HG02798 (cell line): ENCODE results near the gene TIMM17A.
A peak's percentile ranks its signal among the peaks of the same experiment; 100 is the strongest.

Source experiments
- ATAC-seq: cut with Tn5 transposase; IDR thresholded peaks from one replicate; pipeline ENCODE4 v1.9.1; 2021; ENCODE audit warnings: mild to moderate bottlenecking; ENCODE audit not compliant: unreplicated experiment, poor library complexity

Gene TIMM17A

GRCh38 chr1:201955009-201955728 lies at the start of gene TIMM17A:
Gene TIMM17A (plus strand): TSS chr1:201955503. CDS start chr1:201955527, 24 bp downstream.
- peak; percentile 100 for ATAC-seq

- no peak for ATAC-seq
These were observed 49.0 kb upstream of the TIMM17A start for GRCh38 chr1:201906336-201906735.

GRCh38 chr1:201907621-201908020 lies 47.7 kb upstream of the TIMM17A start:
- ATAC-seq: no peak

GRCh38 chr1:201911826-201912571 lies 43.3 kb upstream of the TIMM17A start:
- ATAC-seq: no peak

GRCh38 chr1:201912832-201913231 lies 42.5 kb upstream of the TIMM17A start:
- no peak for ATAC-seq

GRCh38 chr1:201914456-201915235 lies 40.7 kb upstream of the TIMM17A start:
- ATAC-seq: no peak

GRCh38 chr1:201916649-201917249 lies 38.6 kb upstream of the TIMM17A start:
- no peak for ATAC-seq

- no peak for ATAC-seq
These were observed 37.8 kb upstream of the TIMM17A start for GRCh38 chr1:201917362-201918033.

GRCh38 chr1:201918343-201918742 lies 37.0 kb upstream of the TIMM17A start:
- no peak for ATAC-seq

GRCh38 chr1:201921952-201922558 lies 33.2 kb upstream of the TIMM17A start:
- no peak for ATAC-seq

GRCh38 chr1:201925301-201925567 lies 30.1 kb upstream of the TIMM17A start:
- no peak for ATAC-seq

GRCh38 chr1:201925981-201926645 lies 29.2 kb upstream of the TIMM17A start:
- no peak for ATAC-seq

- no peak for ATAC-seq
These were observed 27.0 kb upstream of the TIMM17A start for GRCh38 chr1:201928266-201928665.

GRCh38 chr1:201930137-201930536 lies 25.2 kb upstream of the TIMM17A start:
- ATAC-seq: no peak

GRCh38 chr1:201930803-201931202 lies 24.5 kb upstream of the TIMM17A start:
- no peak for ATAC-seq

GRCh38 chr1:201933840-201934430 lies 21.4 kb upstream of the TIMM17A start:
- ATAC-seq: no peak

GRCh38 chr1:201937624-201938213 lies 17.6 kb upstream of the TIMM17A start:
- ATAC-seq: no peak

- ATAC-seq: no peak
These were observed 16.8 kb upstream of the TIMM17A start for GRCh38 chr1:201938440-201939035.
